Measurements from ENCODE around the gene VTN.
"Not testable (repeated sequence)": the region's sequence is repeated elsewhere in the genome, so short reads cannot be mapped to it uniquely, and the experiment has no call there.

- TF ChIP-seq POLR2A (IDR thresholded peaks at IDR 0.05; ENCODE audit: low read length); GATA1 (IDR thresholded peaks at IDR 0.05; ENCODE audit: low read depth, low read length): not testable (repeated sequence)
Measured at GRCh38 chr17:28338769-28339212, 31.3 kb downstream of the VTN start.

Data from erythroblast (primary cell).